Fibroblast of pulmonary artery (primary cell): Measurements from ENCODE around the gene CNOT4.

Source experiments
- DNase-seq: peaks from one replicate; pipeline ENCODE4 v3.0.0-alpha.2; 2010; ENCODE audit warnings: low read depth
- H3K4me3 ChIP-seq: replicated peaks from 2 replicates; pipeline ENCODE4 v1.5.1; 2011; ENCODE audit warnings: low read depth, mild to moderate bottlenecking, control low read depth, low read length, moderate library complexity
- TF ChIP-seq, protein P1 (sequence below): IDR thresholded peaks from 2 replicates; pipeline ENCODE4 v1.5.1; 2011; ENCODE audit warnings: mild to moderate bottlenecking, control low read depth, low read length, inconsistent platforms; ENCODE audit errors: missing control alignments

Gene CNOT4

DNA sequence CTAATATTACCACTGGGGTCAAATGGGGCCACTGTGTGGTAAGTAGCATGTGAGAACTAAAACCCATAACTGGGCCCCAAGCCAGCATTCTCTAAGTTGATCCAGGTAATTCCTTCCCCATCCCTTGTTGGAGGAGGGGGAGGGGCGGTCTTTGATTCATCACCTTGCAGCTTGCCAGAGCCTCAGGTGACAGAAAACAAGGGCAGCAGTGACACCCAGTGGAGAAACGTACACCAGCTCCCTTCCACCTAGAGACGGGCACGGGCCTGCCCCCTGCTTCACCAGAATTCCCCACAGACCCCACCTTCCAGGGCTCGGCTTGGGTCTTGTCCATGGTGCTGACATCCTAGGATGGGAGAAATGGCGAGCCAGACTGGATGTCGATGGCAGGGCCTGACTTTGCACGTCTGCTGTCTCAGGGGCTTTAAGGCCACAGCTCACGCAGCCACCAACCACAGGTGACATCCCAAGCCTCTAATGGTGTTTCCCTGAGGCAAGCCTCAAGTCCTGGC is 174.2 kb downstream of the CNOT4 start:
- no peak overlapping the region for H3K4me3 ChIP-seq
- peak; percentile 78 for DNase-seq
- TF ChIP-seq, protein P1, sequence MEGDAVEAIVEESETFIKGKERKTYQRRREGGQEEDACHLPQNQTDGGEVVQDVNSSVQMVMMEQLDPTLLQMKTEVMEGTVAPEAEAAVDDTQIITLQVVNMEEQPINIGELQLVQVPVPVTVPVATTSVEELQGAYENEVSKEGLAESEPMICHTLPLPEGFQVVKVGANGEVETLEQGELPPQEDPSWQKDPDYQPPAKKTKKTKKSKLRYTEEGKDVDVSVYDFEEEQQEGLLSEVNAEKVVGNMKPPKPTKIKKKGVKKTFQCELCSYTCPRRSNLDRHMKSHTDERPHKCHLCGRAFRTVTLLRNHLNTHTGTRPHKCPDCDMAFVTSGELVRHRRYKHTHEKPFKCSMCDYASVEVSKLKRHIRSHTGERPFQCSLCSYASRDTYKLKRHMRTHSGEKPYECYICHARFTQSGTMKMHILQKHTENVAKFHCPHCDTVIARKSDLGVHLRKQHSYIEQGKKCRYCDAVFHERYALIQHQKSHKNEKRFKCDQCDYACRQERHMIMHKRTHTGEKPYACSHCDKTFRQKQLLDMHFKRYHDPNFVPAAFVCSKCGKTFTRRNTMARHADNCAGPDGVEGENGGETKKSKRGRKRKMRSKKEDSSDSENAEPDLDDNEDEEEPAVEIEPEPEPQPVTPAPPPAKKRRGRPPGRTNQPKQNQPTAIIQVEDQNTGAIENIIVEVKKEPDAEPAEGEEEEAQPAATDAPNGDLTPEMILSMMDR, result peak; percentile 52

DNA sequence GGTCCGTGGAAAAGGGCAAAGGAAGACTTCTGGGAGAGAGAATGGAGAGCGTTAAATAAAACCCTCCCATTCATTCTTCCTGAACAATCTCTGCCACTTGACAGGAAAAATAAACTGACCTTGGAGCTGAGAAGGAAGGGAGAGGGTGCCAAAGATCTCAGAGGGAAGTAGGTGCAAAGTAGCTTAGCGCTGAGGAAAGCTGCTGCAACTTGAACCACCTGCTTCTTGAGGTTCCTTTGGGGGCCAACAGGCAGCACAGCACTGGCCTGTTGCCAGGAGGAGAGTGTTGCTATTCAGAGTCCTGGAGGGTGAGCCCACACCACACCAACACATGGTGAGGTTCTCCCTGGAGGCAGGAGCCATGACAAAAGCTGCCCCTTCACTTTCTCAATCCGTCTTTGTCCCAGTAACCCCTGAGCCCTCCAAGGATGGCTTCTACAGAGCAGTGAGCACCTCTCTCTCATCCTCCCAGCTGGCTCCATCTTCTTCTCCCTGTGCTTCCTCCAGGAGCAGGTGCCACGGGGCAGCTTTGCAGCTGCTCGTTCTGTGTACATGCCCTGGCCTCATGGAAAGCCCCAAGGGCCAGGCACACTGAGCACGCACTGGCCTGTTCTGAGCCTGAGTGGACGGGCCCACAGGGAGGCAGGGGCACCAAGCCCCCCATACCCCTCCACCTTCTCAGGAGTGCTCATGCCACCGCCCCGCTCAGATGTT is 174.9 kb downstream of the CNOT4 start:
- TF ChIP-seq, protein P1, result no peak
- no peak for DNase-seq
- no peak overlapping the region for H3K4me3 ChIP-seq

DNA sequence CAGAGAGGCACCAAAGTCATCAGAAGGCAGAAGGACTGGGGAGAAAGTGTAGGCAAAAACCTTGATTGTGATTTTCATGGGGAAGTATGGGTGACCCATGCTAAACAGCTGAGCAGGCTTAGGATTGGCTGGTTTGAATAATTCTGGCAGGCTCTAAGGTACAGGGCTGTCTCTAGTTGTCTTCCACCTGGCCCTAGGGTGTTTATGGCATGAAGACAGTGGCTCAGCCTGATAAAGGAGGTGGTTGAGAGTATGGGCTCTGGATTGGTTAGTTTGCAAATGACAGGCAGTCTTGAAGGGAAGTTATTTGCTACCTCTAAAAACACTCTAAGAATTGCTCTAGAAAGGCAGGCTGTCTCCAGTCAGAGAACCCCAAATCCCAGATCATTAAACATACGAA is 176.0 kb downstream of the CNOT4 start:
- DNase-seq, result no peak

DNA sequence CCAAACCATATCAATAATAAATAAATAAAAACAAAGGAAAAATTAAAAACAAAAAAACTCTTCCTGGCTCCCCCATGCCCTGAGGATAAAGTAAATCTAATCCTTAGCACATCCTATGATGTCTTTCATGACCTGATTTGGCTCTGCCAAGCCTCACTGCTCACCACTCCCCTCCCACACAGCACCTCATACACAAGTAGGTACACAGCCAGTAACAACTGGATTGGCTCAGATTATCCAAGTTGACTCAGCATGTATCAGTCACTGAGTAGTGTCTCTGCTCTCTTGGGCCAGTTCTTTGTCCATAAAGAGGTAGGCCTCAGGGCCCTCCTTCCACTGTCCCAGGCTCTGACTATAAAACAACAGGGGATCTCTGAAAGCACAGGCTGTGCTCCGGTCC is 176.7 kb downstream of the CNOT4 start:
- TF ChIP-seq, protein P1, result no peak
- DNase-seq, result peak; percentile 22
- no peak overlapping the region for H3K4me3 ChIP-seq

More for the DNA sequence above, 176.0 kb downstream of the CNOT4 start:
- TF ChIP-seq, protein P1, result no peak
- H3K4me3 ChIP-seq, result no peak overlapping the region

DNA sequence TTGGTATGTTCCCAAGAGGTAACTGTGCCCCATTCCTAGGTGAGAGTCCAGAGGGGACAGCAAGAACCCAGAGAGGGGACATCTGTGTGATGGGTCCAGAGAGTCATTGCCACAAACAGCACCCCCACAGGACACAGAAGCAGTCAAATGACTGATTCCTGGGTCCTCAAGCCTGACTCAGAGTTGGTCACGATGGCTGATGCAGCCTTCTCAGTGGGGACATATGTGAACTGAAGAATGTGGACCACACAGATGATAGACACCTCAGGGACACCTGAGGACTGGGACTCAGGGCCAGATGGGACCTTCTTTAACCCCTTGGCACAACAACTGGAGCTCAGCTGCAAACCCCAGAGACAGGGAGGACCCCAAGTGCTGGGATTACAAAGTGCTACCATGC is 179.8 kb downstream of the CNOT4 start:
- H3K4me3 ChIP-seq, result no peak overlapping the region
- TF ChIP-seq, protein P1, result no peak
- no peak for DNase-seq

DNA sequence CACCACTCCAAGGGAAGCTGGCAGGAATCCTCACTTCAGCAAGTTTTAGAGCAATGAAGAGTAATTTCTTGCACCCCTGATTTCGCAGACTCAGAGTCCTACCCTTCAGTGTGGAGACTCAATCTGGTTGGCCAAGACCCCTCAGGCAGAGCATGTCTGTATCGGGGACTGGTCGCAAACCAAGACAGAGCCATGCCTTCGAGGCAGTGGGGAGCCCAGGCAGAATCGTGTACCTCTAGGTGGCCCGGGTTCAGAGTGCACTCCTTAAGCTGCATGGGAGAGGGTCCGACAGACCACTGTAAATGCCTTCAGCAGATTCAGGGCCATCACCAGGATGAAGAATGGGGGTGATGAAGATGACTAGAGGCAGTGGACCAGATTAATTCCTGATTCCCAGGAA is 181.4 kb downstream of the CNOT4 start:
- TF ChIP-seq, protein P1, result no peak
- no peak for DNase-seq
- no peak overlapping the region for H3K4me3 ChIP-seq

DNA sequence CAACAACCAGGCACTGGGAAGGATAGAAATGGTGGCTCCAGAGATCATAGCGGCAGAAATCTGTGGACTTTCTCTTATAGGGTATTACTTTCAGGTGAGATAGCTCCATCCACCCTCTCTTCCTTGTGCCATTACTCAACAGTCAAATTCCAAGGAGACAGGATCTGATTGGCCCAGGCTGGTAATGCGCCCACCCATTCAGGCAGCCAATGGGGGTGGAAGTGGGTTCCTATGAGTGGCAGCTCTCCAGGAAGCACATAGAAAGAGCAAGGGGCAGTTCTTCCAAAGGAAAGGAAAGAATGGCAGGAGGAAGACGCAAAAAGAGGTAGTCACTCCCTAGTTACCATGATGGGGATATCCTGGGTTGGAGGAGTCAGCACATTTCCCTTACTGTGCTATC is 181.8 kb downstream of the CNOT4 start:
- H3K4me3 ChIP-seq, result no peak overlapping the region
- TF ChIP-seq, protein P1, result no peak
- no peak for DNase-seq
